Measurements from ENCODE around the gene RASSF7.

The RASSF7 gene

GRCh38 chr11:540583-541432, 20.0 kb upstream of the RASSF7 start:
- Histone ChIP-seq H3K27ac (ENCODE audit: low read depth, low read length) (no peak overlapping the region), H2AFZ (ENCODE audit: low read depth, low read length, severe bottlenecking) (no peak overlapping the region), H3K9me2 (replicated peaks; ENCODE audit: insufficient read depth, low read length) (no peaks in the 10 kb centered on the region), H4K20me1 (ENCODE audit: low read depth, low read length) (no peaks in the 10 kb centered on the region), H3K4me2 (ENCODE audit: low read depth, low read length, poor library complexity, severe bottlenecking) (no peak overlapping the region), H3K4me3 (ENCODE audit: insufficient read depth, low read length, poor library complexity, severe bottlenecking) (no peak overlapping the region), H3K36me3 (ENCODE audit: low read length) (no peaks in the 10 kb centered on the region), H3K27me3 (ENCODE audit: low read length) (no peaks in the 10 kb centered on the region), H3F3A (ENCODE audit: insufficient read depth) (peaks cover 11% of the 10 kb centered on the region), H3K9me3 (ENCODE audit: insufficient read depth, low read length) (no peaks in the 10 kb centered on the region), H3K9ac (ENCODE audit: low read length) (no peak overlapping the region), H3K79me2 (ENCODE audit: insufficient read depth, low read length) (no peaks in the 10 kb centered on the region)
- TF ChIP-seq EZH2phosphoT487 (conservative IDR thresholded peaks at IDR 0.05; ENCODE audit: low read length): no peak
- TF ChIP-seq, protein P1, sequence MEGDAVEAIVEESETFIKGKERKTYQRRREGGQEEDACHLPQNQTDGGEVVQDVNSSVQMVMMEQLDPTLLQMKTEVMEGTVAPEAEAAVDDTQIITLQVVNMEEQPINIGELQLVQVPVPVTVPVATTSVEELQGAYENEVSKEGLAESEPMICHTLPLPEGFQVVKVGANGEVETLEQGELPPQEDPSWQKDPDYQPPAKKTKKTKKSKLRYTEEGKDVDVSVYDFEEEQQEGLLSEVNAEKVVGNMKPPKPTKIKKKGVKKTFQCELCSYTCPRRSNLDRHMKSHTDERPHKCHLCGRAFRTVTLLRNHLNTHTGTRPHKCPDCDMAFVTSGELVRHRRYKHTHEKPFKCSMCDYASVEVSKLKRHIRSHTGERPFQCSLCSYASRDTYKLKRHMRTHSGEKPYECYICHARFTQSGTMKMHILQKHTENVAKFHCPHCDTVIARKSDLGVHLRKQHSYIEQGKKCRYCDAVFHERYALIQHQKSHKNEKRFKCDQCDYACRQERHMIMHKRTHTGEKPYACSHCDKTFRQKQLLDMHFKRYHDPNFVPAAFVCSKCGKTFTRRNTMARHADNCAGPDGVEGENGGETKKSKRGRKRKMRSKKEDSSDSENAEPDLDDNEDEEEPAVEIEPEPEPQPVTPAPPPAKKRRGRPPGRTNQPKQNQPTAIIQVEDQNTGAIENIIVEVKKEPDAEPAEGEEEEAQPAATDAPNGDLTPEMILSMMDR (IDR thresholded peaks at IDR 0.05; ENCODE audit: insufficient read depth, low read length, poor library complexity, severe bottlenecking): no peak

GRCh38 chr11:541433-541885, 19.3 kb upstream of the RASSF7 start:
- TF ChIP-seq, protein P1 (IDR thresholded peaks at IDR 0.05; ENCODE audit: insufficient read depth, low read length, poor library complexity, severe bottlenecking): no peak
- no peak for TF ChIP-seq EZH2phosphoT487 (conservative IDR thresholded peaks at IDR 0.05; ENCODE audit: low read length)
- H3K79me2 ChIP-seq (ENCODE audit: insufficient read depth, low read length): no peaks in the 10 kb centered on the region
- no peak overlapping the region for H2AFZ ChIP-seq (ENCODE audit: low read depth, low read length, severe bottlenecking)
- H3K27ac ChIP-seq (ENCODE audit: low read depth, low read length): no peak overlapping the region
- H3K4me2 ChIP-seq (ENCODE audit: low read depth, low read length, poor library complexity, severe bottlenecking): no peak overlapping the region
- no peak overlapping the region for H3K9ac ChIP-seq (ENCODE audit: low read length)
- peaks cover 6% of the 10 kb centered on the region for H3F3A ChIP-seq (ENCODE audit: insufficient read depth)
- H3K36me3 ChIP-seq (ENCODE audit: low read length): no peaks in the 10 kb centered on the region
- no peaks in the 10 kb centered on the region for H3K9me3 ChIP-seq (ENCODE audit: insufficient read depth, low read length)
- no peaks in the 10 kb centered on the region for H3K9me2 ChIP-seq (replicated peaks; ENCODE audit: insufficient read depth, low read length)
- no peak overlapping the region for H3K4me3 ChIP-seq (ENCODE audit: insufficient read depth, low read length, poor library complexity, severe bottlenecking)
- H3K27me3 ChIP-seq (ENCODE audit: low read length): no peaks in the 10 kb centered on the region
- H4K20me1 ChIP-seq (ENCODE audit: low read depth, low read length): no peaks in the 10 kb centered on the region

DNA sequence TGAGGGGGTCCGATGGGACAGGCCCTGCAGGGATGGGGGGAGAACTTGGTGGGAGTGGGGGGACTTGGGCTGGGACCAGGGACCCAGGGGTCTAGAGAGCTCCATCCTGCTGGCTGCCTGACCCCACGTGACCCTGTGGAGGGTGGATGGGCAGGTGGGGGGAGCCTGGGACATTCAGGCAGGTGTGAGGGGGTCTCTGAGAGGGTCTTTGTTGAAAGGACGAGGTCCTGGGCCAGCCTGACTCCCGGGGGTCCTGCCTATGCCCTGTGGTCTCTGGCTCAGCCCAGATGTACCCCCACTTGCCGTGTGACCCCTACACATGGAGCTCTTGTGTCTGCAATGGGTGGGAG, 16.0 kb upstream of the RASSF7 start:
- no peaks in the 10 kb centered on the region for H3K9me3 ChIP-seq (ENCODE audit: insufficient read depth, low read length)
- no peaks in the 10 kb centered on the region for H3K9me2 ChIP-seq (replicated peaks; ENCODE audit: insufficient read depth, low read length)
- no peak overlapping the region for H3K27ac ChIP-seq (ENCODE audit: low read depth, low read length)
- H3K4me3 ChIP-seq (ENCODE audit: insufficient read depth, low read length, poor library complexity, severe bottlenecking): no peak overlapping the region
- no peaks in the 10 kb centered on the region for H3K27me3 ChIP-seq (ENCODE audit: low read length)
- no peak overlapping the region for H3K9ac ChIP-seq (ENCODE audit: low read length)
- H4K20me1 ChIP-seq (ENCODE audit: low read depth, low read length): no peaks in the 10 kb centered on the region
- no peak overlapping the region for H3K4me2 ChIP-seq (ENCODE audit: low read depth, low read length, poor library complexity, severe bottlenecking)
- H2AFZ ChIP-seq (ENCODE audit: low read depth, low read length, severe bottlenecking): no peak overlapping the region
- H3F3A ChIP-seq (ENCODE audit: insufficient read depth): no peaks in the 10 kb centered on the region
- H3K36me3 ChIP-seq (ENCODE audit: low read length): no peaks in the 10 kb centered on the region
- no peaks in the 10 kb centered on the region for H3K79me2 ChIP-seq (ENCODE audit: insufficient read depth, low read length)
- no peak for TF ChIP-seq EZH2phosphoT487 (conservative IDR thresholded peaks at IDR 0.05; ENCODE audit: low read length)
- TF ChIP-seq, protein P1 (IDR thresholded peaks at IDR 0.05; ENCODE audit: insufficient read depth, low read length, poor library complexity, severe bottlenecking): no peak
